Body of pancreas (tissue), 4 donors: ENCODE measurements around the gene CYP19A1. TPM values are rescaled to one million over a fixed set of nuclear protein-coding genes. Genes with fewer than 3 reads are reported as not detected.

Experiments used
- ATAC-seq: fragments of 150-250 bp; one replicate; pipeline ENCODE4 v1.9.1; 2016
- DNase-seq, 4 donors: peaks; one replicate each; pipeline ENCODE4 v3.0.0-alpha.2; 2019
- H3K27ac ChIP-seq, 4 donors: fragments of 200-600 bp; sonication (generic); 1 replicate in 3 of 4; 2 replicates in 1 of 4; pipeline versions ENCODE4 v1.5.1 to v1.6.1; 2016 to 2019; ENCODE audit warnings: mild to moderate bottlenecking in 1 of 4, mixed read lengths in 1 of 4, moderate library complexity in 1 of 4
- H3K27me3 ChIP-seq, 2 donors: fragments of 200-600 bp; sonication (generic); one replicate each; pipeline ENCODE4 v1.6.0; 2016; ENCODE audit warnings: mild to moderate bottlenecking in 1 of 2
- H3K36me3 ChIP-seq, 2 donors: fragments of 200-600 bp; sonication (generic); replicated peaks in 1 of 2; 2 replicates each; pipeline ENCODE4 v1.5.1; 2016; ENCODE audit warnings: low read depth in 2 of 2; ENCODE audit not compliant: insufficient read depth in 1 of 2
- H3K4me1 ChIP-seq: fragments of 200-600 bp; sonication (generic); one replicate; pipeline ENCODE4 v1.6.0; 2016
- H3K4me3 ChIP-seq, 2 donors: fragments of 200-600 bp; sonication (generic); 1 replicate in 1 of 2; 2 replicates in 1 of 2; pipeline ENCODE4 v1.5.1; 2016 to 2019
- H3K9me3 ChIP-seq, 3 donors: fragments of 200-600 bp; sonication (generic); 1 replicate in 2 of 3; 2 replicates in 1 of 3; pipeline ENCODE4 v1.5.1; 2016
- POLR2A ChIP-seq, 3 donors: fragments of 450-650 bp; IDR thresholded peaks; one replicate each; pipeline ENCODE4 v1.6.1; 2016; ENCODE audit warnings: antibody characterized with exemption in 3 of 3, mild to moderate bottlenecking in 2 of 3
- WGBS, 2 donors: methylation state at CpG; one replicate each; pipeline ENCODE4 v1.1.5; 2017; 5-methylcytosine and 5-hydroxymethylcytosine counted together
- intact Hi-C: fragments of 100-400 bp; cut with DNase I; formaldehyde crosslinking; loops from one replicate; pipeline ENCODE4 v1.15.1; 2023
- total RNA-seq, 2 donors: library from RNA; depleted of rRNA; stranded (reverse); fragments of >200 nt; gene quantifications; one replicate each; pipeline ENCODE4 v1.1.0, GENCODE V29; 2016
- TF ChIP-seq, protein P1 (sequence below), 7 experiments: fragments of 450-650 bp in 4 of 7; fragments of 200-600 bp in 3 of 7; sonication (generic) in 3 of 7; IDR thresholded peaks; one replicate each; pipeline ENCODE4 v1.5.1; 2016 to 2019; ENCODE audit warnings: antibody characterized with exemption in 7 of 7

The CYP19A1 gene
- total RNA-seq, 2 donors from 2014 or later: 0.26 TPM; not detected in 1

DNA sequence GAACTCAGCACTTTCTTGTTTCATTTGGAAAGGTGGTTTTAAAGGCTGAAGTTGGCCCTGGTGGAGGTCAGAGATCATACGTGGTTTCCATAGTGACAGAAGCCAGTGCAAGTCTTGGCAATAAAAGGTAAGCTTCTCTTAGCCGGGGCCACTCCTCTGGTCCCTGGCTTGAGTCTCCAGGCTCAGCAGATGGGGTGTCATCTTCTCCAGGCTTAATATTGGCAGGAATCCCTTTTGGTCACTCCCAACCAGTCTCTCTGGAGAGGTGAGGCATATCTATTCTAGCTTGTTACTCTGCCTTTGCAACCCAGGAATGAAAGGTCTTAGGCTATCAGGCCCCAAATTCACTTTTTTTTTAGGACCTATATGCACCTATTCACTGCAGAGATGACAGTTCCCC, 4.8 kb downstream of the CYP19A1 start:
- H3K27me3 ChIP-seq: no peaks in the 10 kb centered on the region
- no peaks in the 10 kb centered on the region for H3K9me3 ChIP-seq
- H3K4me3 ChIP-seq: no peak overlapping the region
- no peak overlapping the region for H3K27ac ChIP-seq
- no peaks in the 10 kb centered on the region for H3K4me1 ChIP-seq
- DNase-seq (no peak), ATAC-seq (no peak)
- intact Hi-C loops: no loop called here
- TF ChIP-seq, protein P1, sequence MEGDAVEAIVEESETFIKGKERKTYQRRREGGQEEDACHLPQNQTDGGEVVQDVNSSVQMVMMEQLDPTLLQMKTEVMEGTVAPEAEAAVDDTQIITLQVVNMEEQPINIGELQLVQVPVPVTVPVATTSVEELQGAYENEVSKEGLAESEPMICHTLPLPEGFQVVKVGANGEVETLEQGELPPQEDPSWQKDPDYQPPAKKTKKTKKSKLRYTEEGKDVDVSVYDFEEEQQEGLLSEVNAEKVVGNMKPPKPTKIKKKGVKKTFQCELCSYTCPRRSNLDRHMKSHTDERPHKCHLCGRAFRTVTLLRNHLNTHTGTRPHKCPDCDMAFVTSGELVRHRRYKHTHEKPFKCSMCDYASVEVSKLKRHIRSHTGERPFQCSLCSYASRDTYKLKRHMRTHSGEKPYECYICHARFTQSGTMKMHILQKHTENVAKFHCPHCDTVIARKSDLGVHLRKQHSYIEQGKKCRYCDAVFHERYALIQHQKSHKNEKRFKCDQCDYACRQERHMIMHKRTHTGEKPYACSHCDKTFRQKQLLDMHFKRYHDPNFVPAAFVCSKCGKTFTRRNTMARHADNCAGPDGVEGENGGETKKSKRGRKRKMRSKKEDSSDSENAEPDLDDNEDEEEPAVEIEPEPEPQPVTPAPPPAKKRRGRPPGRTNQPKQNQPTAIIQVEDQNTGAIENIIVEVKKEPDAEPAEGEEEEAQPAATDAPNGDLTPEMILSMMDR (IDR thresholded peaks at IDR 0.05): no peak
- no peak for TF ChIP-seq POLR2A (IDR thresholded peaks at IDR 0.05)
- WGBS, 2 donors: 74 to 84% methylated on average over 2 of the region's 2 CpGs
- no peaks in the 10 kb centered on the region for H3K36me3 ChIP-seq

DNA sequence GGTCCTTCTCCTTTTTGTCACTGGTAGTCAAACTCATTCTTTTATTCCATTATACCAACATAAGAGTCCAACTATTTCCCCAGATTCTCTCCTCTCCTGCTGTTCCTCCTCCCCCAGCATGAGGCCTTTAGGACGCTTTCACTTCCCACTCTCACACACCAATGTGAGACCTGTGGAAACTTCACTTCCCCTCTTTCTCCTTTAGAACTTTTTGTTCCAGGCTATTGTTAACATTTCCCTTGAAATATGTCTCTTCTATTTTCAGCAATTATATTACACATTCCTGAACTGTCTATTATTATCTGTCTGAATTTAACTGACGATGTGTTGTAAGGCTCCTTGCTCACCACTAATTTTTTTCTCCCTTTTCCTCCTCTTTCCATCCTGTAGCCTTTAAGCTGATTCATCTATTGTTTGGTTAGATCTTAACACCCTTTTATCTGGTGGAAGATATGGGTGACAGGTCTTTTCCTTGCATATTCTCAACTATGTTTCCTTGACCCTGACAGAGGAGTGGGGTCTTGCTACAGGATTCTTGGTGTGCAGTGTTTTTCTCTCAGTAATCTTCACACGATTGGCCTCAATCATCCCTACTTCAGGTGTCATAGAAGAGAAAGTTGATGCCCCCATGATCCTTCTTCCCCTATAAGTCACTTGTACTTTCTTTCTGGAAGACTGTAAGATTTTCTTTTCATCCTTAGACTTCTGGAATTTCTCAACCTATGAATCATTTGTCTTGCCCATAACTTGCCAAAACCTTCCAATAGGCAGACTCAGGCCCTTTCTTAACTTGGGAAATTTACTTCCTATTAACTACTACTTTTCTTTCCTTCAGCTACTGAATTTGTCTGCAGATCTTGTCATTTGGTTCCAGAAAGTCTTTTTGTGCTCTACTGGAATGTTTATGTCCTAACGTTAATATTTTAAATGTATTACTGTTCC, 5.9 kb downstream of the CYP19A1 start:
- intact Hi-C loops: no loop called here
- Histone ChIP-seq H3K27ac (peak overlapping the region in 1 of 4 donors; percentile 19), H3K4me3 (no peak overlapping the region), H3K27me3 (no peaks in the 10 kb centered on the region), H3K36me3 (no peaks in the 10 kb centered on the region), H3K4me1 (no peaks in the 10 kb centered on the region), H3K9me3 (no peaks in the 10 kb centered on the region)
- TF ChIP-seq, protein P1 (IDR thresholded peaks at IDR 0.05): no peak
- TF ChIP-seq POLR2A (IDR thresholded peaks at IDR 0.05): no peak
- WGBS, 2 donors: 79 to 87% methylated on average over 4 of the region's 4 CpGs
- no peak for ATAC-seq
- peak in 1 of 4 donors; percentile 51 for DNase-seq

DNA sequence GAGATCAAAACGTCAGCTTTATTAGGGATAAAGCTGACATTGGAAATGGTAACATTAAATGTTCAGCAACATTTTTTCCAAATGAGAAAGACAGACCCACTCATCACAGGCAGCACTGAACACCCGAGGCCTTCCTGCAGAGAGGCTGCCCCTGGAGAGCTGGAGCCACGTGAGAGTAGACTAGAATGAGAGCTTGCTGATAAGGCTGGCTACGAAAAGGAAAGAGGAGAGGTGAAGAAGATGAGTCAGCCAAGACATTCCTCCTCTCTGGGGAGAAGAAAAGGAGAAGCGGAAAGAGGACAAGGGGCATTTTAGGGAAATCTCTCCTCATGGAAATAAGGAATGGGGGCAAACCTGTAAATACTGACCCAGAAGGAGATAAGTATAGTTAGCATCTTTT, 7.3 kb downstream of the CYP19A1 start:
- no peak for DNase-seq
- 64 to 68% methylated on average over 5 of the region's 5 CpGs for WGBS, 2 donors
- Histone ChIP-seq H3K27me3 (no peaks in the 10 kb centered on the region), H3K4me3 (no peak overlapping the region), H3K27ac (no peak overlapping the region), H3K4me1 (no peaks in the 10 kb centered on the region), H3K9me3 (no peaks in the 10 kb centered on the region), H3K36me3 (no peaks in the 10 kb centered on the region)
- intact Hi-C loops: no loop called here
- no peak for ATAC-seq
- TF ChIP-seq POLR2A (IDR thresholded peaks at IDR 0.05): no peak
- TF ChIP-seq, protein P1 (IDR thresholded peaks at IDR 0.05): no peak

DNA sequence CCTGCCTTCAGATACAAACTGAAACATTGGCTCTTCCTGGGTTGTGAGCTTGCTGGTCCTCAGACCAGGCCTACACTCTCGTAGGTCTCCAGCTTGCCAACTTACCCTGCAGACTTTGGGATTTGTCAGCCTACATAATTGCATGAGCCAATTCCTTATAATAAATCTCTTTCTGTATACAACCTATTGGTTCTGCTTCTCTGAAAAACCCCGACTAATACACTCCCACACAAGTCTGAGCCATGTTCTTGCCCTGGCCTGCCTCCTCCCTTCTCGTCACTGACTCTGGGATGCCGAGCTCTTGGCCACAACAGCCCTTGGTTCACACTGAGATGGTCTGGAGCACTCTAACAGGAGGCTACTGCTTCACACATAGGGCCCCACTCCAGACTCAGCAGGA, 9.5 kb downstream of the CYP19A1 start:
- Histone ChIP-seq H3K27ac (no peak overlapping the region), H3K4me3 (no peak overlapping the region), H3K27me3 (no peaks in the 10 kb centered on the region), H3K4me1 (no peaks in the 10 kb centered on the region), H3K9me3 (no peaks in the 10 kb centered on the region), H3K36me3 (no peaks in the 10 kb centered on the region)
- intact Hi-C loops: no loop called here
- DNase-seq (no peak), ATAC-seq (no peak)
- TF ChIP-seq, protein P1 (IDR thresholded peaks at IDR 0.05): no peak
- TF ChIP-seq POLR2A (IDR thresholded peaks at IDR 0.05): no peak
- WGBS, 2 donors: 84 to 86% methylated on average over 4 of the region's 4 CpGs
